SU-DHL-6 (cell line): ENCODE results near the gene CDK6.

Source experiments
- H2AFZ ChIP-seq: fragments of 200-600 bp; sonication (generic); 2 replicates; pipeline ENCODE4 v1.6.1; 2014; ENCODE audit warnings: low read depth, mild to moderate bottlenecking, moderate library complexity, mixed read lengths, antibody characterized with exemption, low read length; ENCODE audit not compliant: severe bottlenecking
- H3F3A ChIP-seq: fragments of 200-600 bp; shearing (Covaris generic); 2 replicates; pipeline ENCODE4 v1.6.0; 2016; ENCODE audit warnings: antibody characterized with exemption, mild to moderate bottlenecking; ENCODE audit not compliant: insufficient read depth
- H3K27ac ChIP-seq: fragments of 200-600 bp; sonication (generic); 2 replicates; pipeline ENCODE4 v1.5.1; 2016; ENCODE audit warnings: low read depth, mild to moderate bottlenecking, low read length, moderate library complexity, mixed read lengths
- H3K27me3 ChIP-seq: fragments of 200-600 bp; sonication (generic), shearing (Covaris generic); 2 replicates; pipeline ENCODE4 v1.6.0; 2014; ENCODE audit warnings: mild to moderate bottlenecking, low read length
- H3K36me3 ChIP-seq: fragments of 200-600 bp; sonication (generic); 2 replicates; pipeline ENCODE4 v1.6.1; 2014; ENCODE audit warnings: mild to moderate bottlenecking, low read length, mixed read lengths
- H3K4me2 ChIP-seq: fragments of 300-600, 200-600 bp; shearing (Covaris generic), sonication (generic); 2 replicates; pipeline ENCODE4 v1.6.0; 2014; ENCODE audit warnings: low read length, low read depth, mild to moderate bottlenecking; ENCODE audit not compliant: poor library complexity, severe bottlenecking
- H3K4me3 ChIP-seq: fragments of 200-600 bp; sonication (generic); 2 replicates; pipeline ENCODE4 v1.5.1; 2014; ENCODE audit warnings: antibody characterized with exemption, low read length, mild to moderate bottlenecking, mixed read lengths; ENCODE audit not compliant: insufficient read depth, poor library complexity, severe bottlenecking
- H3K79me2 ChIP-seq: fragments of 200-600 bp; sonication (generic); 2 replicates; pipeline ENCODE4 v1.6.1; 2014; ENCODE audit warnings: mild to moderate bottlenecking, low read length, moderate library complexity; ENCODE audit not compliant: insufficient read depth
- H3K9ac ChIP-seq: fragments of 200-600 bp; sonication (generic); 2 replicates; pipeline ENCODE4 v1.7.0; 2014; ENCODE audit warnings: mild to moderate bottlenecking, low read length
- H3K9me2 ChIP-seq: fragments of 200-600 bp; sonication (generic); replicated peaks from 2 replicates; pipeline ENCODE4 v1.6.1; 2014; ENCODE audit warnings: low read length; ENCODE audit not compliant: insufficient read depth
- H3K9me3 ChIP-seq: fragments of 200-600 bp; sonication (generic); 2 replicates; pipeline ENCODE4 v1.6.1; 2014; ENCODE audit warnings: low read length, mixed read lengths; ENCODE audit not compliant: insufficient read depth
- H4K20me1 ChIP-seq: fragments of 200-600 bp; sonication (generic); 2 replicates; pipeline ENCODE4 v1.6.1; 2014; ENCODE audit warnings: low read depth, mild to moderate bottlenecking, antibody characterized with exemption, low read length, moderate library complexity, mixed read lengths
- CTCF ChIP-seq: fragments of 200-600 bp; sonication (generic); IDR thresholded peaks from one replicate; pipeline ENCODE4 v1.5.1; 2017; ENCODE audit warnings: antibody characterized with exemption, mild to moderate bottlenecking, low read length, moderate library complexity; ENCODE audit not compliant: insufficient read depth, poor library complexity, severe bottlenecking
- EZH2phosphoT487 ChIP-seq: fragments of 200-600 bp; sonication (generic), shearing (Covaris generic); conservative IDR thresholded peaks from 2 replicates; pipeline ENCODE4 v1.6.1; 2018; ENCODE audit warnings: mild to moderate bottlenecking, antibody characterized with exemption, low read length, moderate library complexity, mixed read lengths

Gene CDK6

GRCh38 chr7:92632791-92633190 is 203.6 kb downstream of the CDK6 start:
- no peaks in the 10 kb centered on the region for H3K9me3 ChIP-seq
- H3K4me2 ChIP-seq, result no peak overlapping the region
- no peak overlapping the region for H2AFZ ChIP-seq
- no peaks in the 10 kb centered on the region for H4K20me1 ChIP-seq
- no peaks in the 10 kb centered on the region for H3K79me2 ChIP-seq
- TF ChIP-seq EZH2phosphoT487 (no peak), CTCF (no peak)
- H3K9ac ChIP-seq, result no peak overlapping the region
- H3K36me3 ChIP-seq, result no peaks in the 10 kb centered on the region
- H3F3A ChIP-seq, result no peaks in the 10 kb centered on the region; the same call in 1 of the 2 replicates
- no peaks in the 10 kb centered on the region for H3K27me3 ChIP-seq
- H3K4me3 ChIP-seq, result no peak overlapping the region
- no peaks in the 10 kb centered on the region for H3K9me2 ChIP-seq
- no peak overlapping the region for H3K27ac ChIP-seq

GRCh38 chr7:92631850-92632487 is 204.4 kb downstream of the CDK6 start:
- H3K27me3 ChIP-seq, result no peaks in the 10 kb centered on the region
- no peak overlapping the region for H3K9ac ChIP-seq
- H3K36me3 ChIP-seq, result no peaks in the 10 kb centered on the region
- no peak overlapping the region for H3K4me2 ChIP-seq
- TF ChIP-seq EZH2phosphoT487 (no peak), CTCF (no peak)
- H3K79me2 ChIP-seq, result no peaks in the 10 kb centered on the region
- H3K9me3 ChIP-seq, result no peaks in the 10 kb centered on the region
- H4K20me1 ChIP-seq, result no peaks in the 10 kb centered on the region
- no peak overlapping the region for H2AFZ ChIP-seq
- H3K9me2 ChIP-seq, result no peaks in the 10 kb centered on the region
- no peaks in the 10 kb centered on the region; the same call in 1 of the 2 replicates for H3F3A ChIP-seq
- no peak overlapping the region for H3K27ac ChIP-seq
- H3K4me3 ChIP-seq, result no peak overlapping the region

GRCh38 chr7:92631067-92631849 is 205.1 kb downstream of the CDK6 start:
- Histone ChIP-seq H2AFZ (no peak overlapping the region), H3K36me3 (no peaks in the 10 kb centered on the region), H3K9me3 (no peaks in the 10 kb centered on the region), H3K79me2 (no peaks in the 10 kb centered on the region), H3K27me3 (no peaks in the 10 kb centered on the region), H3K9ac (no peak overlapping the region), H4K20me1 (no peaks in the 10 kb centered on the region), H3K4me2 (no peak overlapping the region), H3F3A (no peaks in the 10 kb centered on the region; the same call in 1 of the 2 replicates), H3K9me2 (no peaks in the 10 kb centered on the region), H3K27ac (no peak overlapping the region), H3K4me3 (no peak overlapping the region)
- TF ChIP-seq CTCF, result no peak
- no peak for TF ChIP-seq EZH2phosphoT487
